Endothelial cell (in vitro differentiated cells): ENCODE results near the gene TTC38. TPM values are rescaled to one million over a fixed set of nuclear protein-coding genes. Genes with fewer than 3 reads are reported as not detected.

Source experiments
- DNase-seq: peaks from one replicate; pipeline ENCODE4 v3.0.0; 2021; ENCODE audit warnings: low spot score
- H3K27ac Mint-ChIP-seq: one replicate; pipeline ENCODE4 v1.8.0; 2021; ENCODE audit warnings: mixed read lengths, inconsistent platforms; ENCODE audit not compliant: unreplicated experiment
- H3K27me3 Mint-ChIP-seq: one replicate; pipeline ENCODE4 v1.8.0; 2021; ENCODE audit warnings: mild to moderate bottlenecking, moderate library complexity, mixed read lengths, inconsistent platforms; ENCODE audit not compliant: unreplicated experiment
- H3K36me3 Mint-ChIP-seq: one replicate; pipeline ENCODE4 v1.8.0; 2021; ENCODE audit warnings: mild to moderate bottlenecking, low read depth, mixed read lengths, inconsistent platforms; ENCODE audit not compliant: unreplicated experiment
- H3K4me1 Mint-ChIP-seq: one replicate; pipeline ENCODE4 v1.8.0; 2021; ENCODE audit warnings: mild to moderate bottlenecking, mixed read lengths, inconsistent platforms; ENCODE audit not compliant: unreplicated experiment
- H3K4me3 Mint-ChIP-seq: one replicate; pipeline ENCODE4 v1.8.0; 2021; ENCODE audit warnings: mild to moderate bottlenecking, mixed read lengths, inconsistent platforms; ENCODE audit not compliant: unreplicated experiment
- H3K9me3 Mint-ChIP-seq: one replicate; pipeline ENCODE4 v1.8.0; 2021; ENCODE audit warnings: mixed read lengths, inconsistent platforms; ENCODE audit not compliant: unreplicated experiment
- CTCF ChIP-seq: fragments of 200-600 bp; sonication (generic); IDR thresholded peaks from one replicate; pipeline ENCODE4 v1.5.0; 2021; ENCODE audit warnings: antibody characterized with exemption; ENCODE audit not compliant: unreplicated experiment
- total RNA-seq: library from RNA; stranded (reverse); fragmentation: NEBNext Ultra II Directional; extraction: Animal tissue kit (Norgen Biotek cat#: 25700); gene quantifications from one replicate; pipeline ENCODE4 v1.2.1, GENCODE V29; 2021; ENCODE audit not compliant: unreplicated experiment

The TTC38 gene
- total RNA-seq, 1 donor from 2014 or later = 24.6 TPM

GRCh38 chr22:46293577-46294260 is 25.9 kb downstream of the TTC38 start:
- Mint-ChIP-seq H3K4me3 (no peak overlapping the region), H3K4me1 (peaks cover 9% of the 10 kb centered on the region), H3K27me3 (peaks cover 9% of the 10 kb centered on the region), H3K27ac (no peak overlapping the region), H3K9me3 (no peaks in the 10 kb centered on the region), H3K36me3 (peaks cover 18% of the 10 kb centered on the region)
- no peak for TF ChIP-seq CTCF
- DNase-seq = no peak

GRCh38 chr22:46294784-46295183 is 27.0 kb downstream of the TTC38 start:
- no peak for DNase-seq
- H3K4me3 Mint-ChIP-seq = no peak overlapping the region
- H3K27me3 Mint-ChIP-seq = peaks cover 9% of the 10 kb centered on the region
- peaks cover 13% of the 10 kb centered on the region for H3K4me1 Mint-ChIP-seq
- peaks cover 20% of the 10 kb centered on the region for H3K36me3 Mint-ChIP-seq
- H3K27ac Mint-ChIP-seq = no peak overlapping the region
- H3K9me3 Mint-ChIP-seq = no peaks in the 10 kb centered on the region
- no peak for TF ChIP-seq CTCF

- no peak for TF ChIP-seq CTCF
- H3K9me3 Mint-ChIP-seq = no peaks in the 10 kb centered on the region
- no peak overlapping the region for H3K27ac Mint-ChIP-seq
- H3K36me3 Mint-ChIP-seq = peaks cover 22% of the 10 kb centered on the region
- H3K4me3 Mint-ChIP-seq = peak overlapping the region; percentile 93
- H3K4me1 Mint-ChIP-seq = peaks cover 13% of the 10 kb centered on the region
- H3K27me3 Mint-ChIP-seq = peaks cover 6% of the 10 kb centered on the region
- no peak for DNase-seq
Observed at GRCh38 chr22:46295277-46295971, 27.6 kb downstream of the TTC38 start.

GRCh38 chr22:46296257-46297150 is 28.7 kb downstream of the TTC38 start, which contains the start of gene GTSE1:
TSS of gene GTSE1 (plus strand) at chr22:46296870. CDS start at chr22:46297401, 531 bp downstream.
- no peak for TF ChIP-seq CTCF
- H3K27me3 Mint-ChIP-seq = peaks cover 5% of the 10 kb centered on the region
- peak within 1 kb of the TSS; percentile 93 for H3K4me3 Mint-ChIP-seq
- H3K4me1 Mint-ChIP-seq = peaks cover 13% of the 10 kb centered on the region
- peaks cover 24% of the 10 kb centered on the region for H3K36me3 Mint-ChIP-seq
- H3K9me3 Mint-ChIP-seq = no peaks in the 10 kb centered on the region
- peak within 1 kb of the TSS; percentile 2 for H3K27ac Mint-ChIP-seq
- peak; percentile 92 for DNase-seq
